SK-N-SH (cell line): ENCODE data around the gene MAML3. TPM values are rescaled to one million over a fixed set of nuclear protein-coding genes. Genes with fewer than 3 reads are reported as not detected.
A peak's percentile ranks its signal among the peaks of the same experiment; 100 is the strongest.

ENCODE experiments used
- CTCF ChIA-PET: fragments of 300-600, 350-600 bp; formaldehyde crosslinking; extraction: SDS; loops from one replicate; lab custom pipeline; 2021; lab: Yijun Ruan, JAX
- POLR2A ChIA-PET: fragments of 350-600 bp; sonication (Branson Sonifier 250); formaldehyde crosslinking; extraction: SDS; loops from one replicate; lab custom pipeline; 2020; ENCODE audit warnings: antibody characterized with exemption, inconsistent platforms; lab: Yijun Ruan, JAX
- DNase-seq: peaks from one replicate; pipeline ENCODE4 v3.0.0; 2012
- H2AFZ ChIP-seq: fragments of 200-600 bp; sonication (generic); 2 replicates; pipeline ENCODE4 v1.8.1; 2016; ENCODE audit warnings: antibody characterized with exemption, mild to moderate bottlenecking, low read depth
- H3F3A ChIP-seq: fragments of 200-600 bp; sonication (generic); replicated peaks from 2 replicates; pipeline ENCODE3; 2016; ENCODE audit warnings: antibody characterized with exemption, mild to moderate bottlenecking; ENCODE audit not compliant: insufficient read depth
- H3K27ac ChIP-seq, 2 experiments: fragments of 200-500 bp in 1 of 2; fragments of 200-600 bp in 1 of 2; sonication (Bioruptor generic) in 1 of 2; sonication (generic), shearing (Covaris generic) in 1 of 2; 2 replicates each; pipeline versions ENCODE4 v1.5.1 to v1.6.1; 2014 to 2016; ENCODE audit warnings: low read depth in 2 of 2, inconsistent platforms in 1 of 2, low read length in 1 of 2, mild to moderate bottlenecking in 1 of 2, mixed read lengths in 1 of 2
- H3K27me3 ChIP-seq: fragments of 200-600 bp; sonication (generic), shearing (Covaris generic); 2 replicates; pipeline ENCODE4 v1.6.1; 2016; ENCODE audit warnings: mixed run types; ENCODE audit not compliant: insufficient read depth
- H3K36me3 ChIP-seq, 2 experiments: fragments of 200-500 bp in 1 of 2; fragments of 200-600 bp in 1 of 2; sonication (Bioruptor generic) in 1 of 2; sonication (generic) in 1 of 2; replicated peaks in 1 of 2; 2 replicates each; pipeline versions ENCODE3 to v1.5.1; 2014 to 2016; ENCODE audit warnings: low read length in 1 of 2, mild to moderate bottlenecking in 1 of 2; ENCODE audit not compliant: insufficient read depth in 2 of 2, control insufficient read depth in 1 of 2
- H3K4me1 ChIP-seq, 2 experiments: fragments of 200-500 bp in 1 of 2; fragments of 200-600 bp in 1 of 2; sonication (Bioruptor generic) in 1 of 2; sonication (generic), shearing (Covaris generic) in 1 of 2; 2 replicates each; pipeline versions ENCODE4 v1.5.1 to v1.6.1; 2014 to 2016; ENCODE audit warnings: low read depth in 1 of 2, low read length in 1 of 2, mixed run types in 1 of 2; ENCODE audit not compliant: insufficient read depth in 2 of 2, control insufficient read depth in 1 of 2
- H3K4me2 ChIP-seq: fragments of 200-600 bp; sonication (generic), shearing (Covaris generic); 2 replicates; pipeline ENCODE4 v1.6.1; 2017; ENCODE audit warnings: mixed run types
- H3K4me3 ChIP-seq, 2 experiments: fragments of 200-500 bp in 1 of 2; fragments of 200-600 bp in 1 of 2; sonication (Bioruptor generic) in 1 of 2; sonication (generic), shearing (Covaris generic) in 1 of 2; 2 replicates each; pipeline versions ENCODE4 v1.5.1 to v1.8.1; 2014 to 2016; ENCODE audit warnings: low read depth in 2 of 2, inconsistent platforms in 1 of 2, low read length in 1 of 2, mild to moderate bottlenecking in 1 of 2, mixed read lengths in 1 of 2, moderate library complexity in 1 of 2
- H3K79me2 ChIP-seq: fragments of 200-600 bp; sonication (generic); 2 replicates; pipeline ENCODE4 v1.8.1; 2017; ENCODE audit warnings: mild to moderate bottlenecking; ENCODE audit not compliant: insufficient read depth
- H3K9ac ChIP-seq: fragments of 200-600 bp; sonication (generic); 2 replicates; pipeline ENCODE4 v1.6.1; 2017; ENCODE audit warnings: mixed run types
- H3K9me2 ChIP-seq: fragments of 200-600 bp; sonication (generic); 2 replicates; pipeline ENCODE4 v1.6.1; 2017; ENCODE audit warnings: mixed run types
- H3K9me3 ChIP-seq: fragments of 200-600 bp; sonication (generic); 2 replicates; pipeline ENCODE4 v1.6.1; 2017; ENCODE audit warnings: mixed run types, mild to moderate bottlenecking, moderate library complexity
- H4K20me1 ChIP-seq: fragments of 200-600 bp; sonication (generic); 2 replicates; pipeline ENCODE4 v1.6.1; 2017; ENCODE audit warnings: mild to moderate bottlenecking, mixed run types; ENCODE audit not compliant: insufficient read depth
- CHD2 ChIP-seq: fragments of 150-350 bp; IDR thresholded peaks from 2 replicates; pipeline ENCODE4 v1.6.1; 2018; ENCODE audit warnings: low read length; ENCODE audit not compliant: partially characterized antibody
- EP300 ChIP-seq, 2 experiments: IDR thresholded peaks; 2 replicates each; pipeline versions ENCODE4 v1.4.0 to v1.6.1; 2012; ENCODE audit warnings: borderline replicate concordance in 1 of 2, low read depth in 1 of 2, low read length in 1 of 2
- EZH2phosphoT487 ChIP-seq: fragments of 200-600 bp; sonication (generic); IDR thresholded peaks from 2 replicates; pipeline ENCODE4 v1.6.1; 2017; ENCODE audit warnings: low read depth, mixed run types, mild to moderate bottlenecking, antibody characterized with exemption, moderate library complexity, borderline replicate concordance
- MEF2A ChIP-seq: IDR thresholded peaks from 2 replicates; pipeline ENCODE4 v1.4.0; 2012; ENCODE audit warnings: low read depth, borderline replicate concordance
- NFIC ChIP-seq: IDR thresholded peaks from 2 replicates; pipeline ENCODE4 v1.4.0; 2012; ENCODE audit warnings: borderline replicate concordance
- NRF1 ChIP-seq: IDR thresholded peaks from 2 replicates; pipeline ENCODE4 v1.6.1; 2012; ENCODE audit warnings: low read depth, mild to moderate bottlenecking, low read length
- POLR2AphosphoS5 ChIP-seq: IDR thresholded peaks from 2 replicates; pipeline ENCODE4 v1.6.1; 2012; ENCODE audit warnings: low read depth, low read length
- RAD21 ChIP-seq: IDR thresholded peaks from 2 replicates; pipeline ENCODE4 v1.6.1; 2012; ENCODE audit warnings: mild to moderate bottlenecking, low read length
- YY1 ChIP-seq: IDR thresholded peaks from 2 replicates; pipeline ENCODE4 v1.4.0; 2012; ENCODE audit warnings: low read depth, mild to moderate bottlenecking
- WGBS: methylation state at CpG from one replicate; pipeline ENCODE4 v1.1.6; 2017; ENCODE audit warnings: low lambda C conversion rate; 5-methylcytosine and 5-hydroxymethylcytosine counted together
- polyA plus RNA-seq, 3 experiments: library from polyadenylated mRNA; depleted of rRNA; stranded (reverse); fragments of >200 nt; gene quantifications; 2 replicates each; pipeline ENCODE4 v1.2.3, GENCODE V29; 2012
- TF ChIP-seq, protein P1 (sequence below): IDR thresholded peaks from 2 replicates; pipeline ENCODE4; 2012
- TF ChIP-seq, protein P2 (sequence below): fragments of 150-350 bp; IDR thresholded peaks from 2 replicates; pipeline ENCODE4 v1.6.1; 2017; ENCODE audit warnings: antibody characterized with exemption, low read length, low read depth, borderline replicate concordance
- TF ChIP-seq, protein P3 (sequence below): IDR thresholded peaks from 2 replicates; pipeline ENCODE4 v1.4.0; 2012; ENCODE audit warnings: low read depth
- TF ChIP-seq, protein P4 (sequence below): IDR thresholded peaks from 2 replicates; pipeline ENCODE4 v1.6.1; 2012; ENCODE audit warnings: mild to moderate bottlenecking, low read depth, low read length, moderate library complexity
- TF ChIP-seq, protein P5 (sequence below): fragments of 150-350 bp; IDR thresholded peaks from 2 replicates; pipeline ENCODE4 v1.6.1; 2016; ENCODE audit warnings: mild to moderate bottlenecking, low read depth, low read length
- TF ChIP-seq, protein P6 (sequence below): fragments of 200-600 bp; sonication (generic); IDR thresholded peaks from 2 replicates; pipeline ENCODE4 v1.6.1; 2017; ENCODE audit warnings: antibody characterized with exemption, mild to moderate bottlenecking, moderate library complexity

The MAML3 gene
- polyA plus RNA-seq, 1 of the 3 experiments (the other 2 are of a cell fraction): 5.3 TPM

DNA sequence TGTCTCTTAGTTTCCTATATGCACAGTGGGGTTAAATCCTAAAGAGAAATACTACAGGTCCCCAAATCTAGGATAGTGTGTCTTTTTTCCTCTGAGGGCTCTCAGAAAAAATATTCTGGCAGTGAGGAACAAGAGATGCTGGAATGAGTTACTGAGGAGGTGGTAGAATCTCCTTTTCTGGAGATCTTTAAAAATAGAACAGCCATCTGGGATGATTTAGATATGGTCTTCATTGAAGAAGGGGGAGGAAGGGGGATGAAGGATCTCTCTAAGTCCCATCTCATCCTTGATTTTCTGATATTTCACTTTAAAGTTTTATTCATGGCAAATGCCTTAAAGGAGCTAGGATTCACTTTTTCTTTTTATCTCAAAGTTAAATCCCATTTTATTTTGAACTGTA, 235.0 kb downstream of the MAML3 start (continued):
- TF ChIP-seq EP300 (IDR thresholded peaks at IDR 0.05; ENCODE audit: borderline replicate concordance in 1 of 2, low read depth in 1 of 2, low read length in 1 of 2) (no peak), EZH2phosphoT487 (no peak), YY1 (no peak), RAD21 (no peak), NFIC (no peak)
- TF ChIP-seq, protein P1, sequence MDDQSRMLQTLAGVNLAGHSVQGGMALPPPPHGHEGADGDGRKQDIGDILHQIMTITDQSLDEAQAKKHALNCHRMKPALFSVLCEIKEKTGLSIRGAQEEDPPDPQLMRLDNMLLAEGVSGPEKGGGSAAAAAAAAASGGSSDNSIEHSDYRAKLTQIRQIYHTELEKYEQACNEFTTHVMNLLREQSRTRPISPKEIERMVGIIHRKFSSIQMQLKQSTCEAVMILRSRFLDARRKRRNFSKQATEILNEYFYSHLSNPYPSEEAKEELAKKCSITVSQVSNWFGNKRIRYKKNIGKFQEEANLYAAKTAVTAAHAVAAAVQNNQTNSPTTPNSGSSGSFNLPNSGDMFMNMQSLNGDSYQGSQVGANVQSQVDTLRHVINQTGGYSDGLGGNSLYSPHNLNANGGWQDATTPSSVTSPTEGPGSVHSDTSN: 0 out of 2 replicates have a peak, but pooled peaks have one; percentile 6
- TF ChIP-seq, protein P2, sequence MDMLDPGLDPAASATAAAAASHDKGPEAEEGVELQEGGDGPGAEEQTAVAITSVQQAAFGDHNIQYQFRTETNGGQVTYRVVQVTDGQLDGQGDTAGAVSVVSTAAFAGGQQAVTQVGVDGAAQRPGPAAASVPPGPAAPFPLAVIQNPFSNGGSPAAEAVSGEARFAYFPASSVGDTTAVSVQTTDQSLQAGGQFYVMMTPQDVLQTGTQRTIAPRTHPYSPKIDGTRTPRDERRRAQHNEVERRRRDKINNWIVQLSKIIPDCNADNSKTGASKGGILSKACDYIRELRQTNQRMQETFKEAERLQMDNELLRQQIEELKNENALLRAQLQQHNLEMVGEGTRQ: no peak
- TF ChIP-seq, protein P3, sequence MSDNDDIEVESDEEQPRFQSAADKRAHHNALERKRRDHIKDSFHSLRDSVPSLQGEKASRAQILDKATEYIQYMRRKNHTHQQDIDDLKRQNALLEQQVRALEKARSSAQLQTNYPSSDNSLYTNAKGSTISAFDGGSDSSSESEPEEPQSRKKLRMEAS: no peak
- TF ChIP-seq, all 33 proteins: peak for 5

DNA sequence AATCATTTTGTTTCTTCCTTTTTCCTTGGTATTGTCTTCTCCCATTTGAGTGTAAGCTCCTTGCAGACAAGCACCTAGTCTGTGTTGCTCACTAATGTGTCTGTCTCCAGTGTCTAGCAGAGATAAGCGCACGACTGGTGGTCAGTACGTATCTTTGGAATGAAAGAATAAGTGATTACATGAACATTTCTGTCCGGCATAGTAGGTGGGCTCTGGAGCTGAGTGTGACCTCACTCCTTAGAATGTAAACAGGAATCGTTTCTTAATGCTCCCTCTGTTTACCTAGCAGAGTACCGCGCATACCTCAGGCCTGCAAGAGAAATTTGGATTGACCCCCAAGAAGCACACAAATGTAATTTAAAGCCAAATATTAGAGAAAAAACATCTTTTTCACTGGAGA, 235.4 kb downstream of the MAML3 start:
- Histone ChIP-seq H3K4me2 (peak overlapping the region; percentile 40; the same call in 1 of the 2 replicates), H3K27me3 (no peaks in the 10 kb centered on the region), H3K79me2 (no peaks in the 10 kb centered on the region), H2AFZ (no peak overlapping the region), H3K9ac (peak overlapping the region; percentile 10; the same call in 1 of the 2 replicates), H3K27ac (peak overlapping the region; percentile 78 to 90), H3K9me2 (no peaks in the 10 kb centered on the region), H3K4me1 (peaks cover 44 to 75% of the 10 kb centered on the region in 2 experiments), H4K20me1 (no peaks in the 10 kb centered on the region), H3K4me3 (no peak overlapping the region), H3K9me3 (no peaks in the 10 kb centered on the region), H3K36me3 (no peaks in the 10 kb centered on the region), H3F3A (peaks cover 10% of the 10 kb centered on the region)
- WGBS: 92% methylated on average over 7 of the region's 7 CpGs
- CTCF ChIA-PET: interaction anchor here (1.0 kb wide), 1 partner anchor 12 kb away, joined by 3 read pairs; no protein-coding TSS in a partner anchor
- POLR2A ChIA-PET: no interaction called here
- TF ChIP-seq, protein P4, sequence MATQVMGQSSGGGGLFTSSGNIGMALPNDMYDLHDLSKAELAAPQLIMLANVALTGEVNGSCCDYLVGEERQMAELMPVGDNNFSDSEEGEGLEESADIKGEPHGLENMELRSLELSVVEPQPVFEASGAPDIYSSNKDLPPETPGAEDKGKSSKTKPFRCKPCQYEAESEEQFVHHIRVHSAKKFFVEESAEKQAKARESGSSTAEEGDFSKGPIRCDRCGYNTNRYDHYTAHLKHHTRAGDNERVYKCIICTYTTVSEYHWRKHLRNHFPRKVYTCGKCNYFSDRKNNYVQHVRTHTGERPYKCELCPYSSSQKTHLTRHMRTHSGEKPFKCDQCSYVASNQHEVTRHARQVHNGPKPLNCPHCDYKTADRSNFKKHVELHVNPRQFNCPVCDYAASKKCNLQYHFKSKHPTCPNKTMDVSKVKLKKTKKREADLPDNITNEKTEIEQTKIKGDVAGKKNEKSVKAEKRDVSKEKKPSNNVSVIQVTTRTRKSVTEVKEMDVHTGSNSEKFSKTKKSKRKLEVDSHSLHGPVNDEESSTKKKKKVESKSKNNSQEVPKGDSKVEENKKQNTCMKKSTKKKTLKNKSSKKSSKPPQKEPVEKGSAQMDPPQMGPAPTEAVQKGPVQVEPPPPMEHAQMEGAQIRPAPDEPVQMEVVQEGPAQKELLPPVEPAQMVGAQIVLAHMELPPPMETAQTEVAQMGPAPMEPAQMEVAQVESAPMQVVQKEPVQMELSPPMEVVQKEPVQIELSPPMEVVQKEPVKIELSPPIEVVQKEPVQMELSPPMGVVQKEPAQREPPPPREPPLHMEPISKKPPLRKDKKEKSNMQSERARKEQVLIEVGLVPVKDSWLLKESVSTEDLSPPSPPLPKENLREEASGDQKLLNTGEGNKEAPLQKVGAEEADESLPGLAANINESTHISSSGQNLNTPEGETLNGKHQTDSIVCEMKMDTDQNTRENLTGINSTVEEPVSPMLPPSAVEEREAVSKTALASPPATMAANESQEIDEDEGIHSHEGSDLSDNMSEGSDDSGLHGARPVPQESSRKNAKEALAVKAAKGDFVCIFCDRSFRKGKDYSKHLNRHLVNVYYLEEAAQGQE: no peak
- TF ChIP-seq POLR2AphosphoS5 (no peak), NRF1 (no peak), MEF2A (no peak), CHD2 (no peak)
- TF ChIP-seq, protein P5, sequence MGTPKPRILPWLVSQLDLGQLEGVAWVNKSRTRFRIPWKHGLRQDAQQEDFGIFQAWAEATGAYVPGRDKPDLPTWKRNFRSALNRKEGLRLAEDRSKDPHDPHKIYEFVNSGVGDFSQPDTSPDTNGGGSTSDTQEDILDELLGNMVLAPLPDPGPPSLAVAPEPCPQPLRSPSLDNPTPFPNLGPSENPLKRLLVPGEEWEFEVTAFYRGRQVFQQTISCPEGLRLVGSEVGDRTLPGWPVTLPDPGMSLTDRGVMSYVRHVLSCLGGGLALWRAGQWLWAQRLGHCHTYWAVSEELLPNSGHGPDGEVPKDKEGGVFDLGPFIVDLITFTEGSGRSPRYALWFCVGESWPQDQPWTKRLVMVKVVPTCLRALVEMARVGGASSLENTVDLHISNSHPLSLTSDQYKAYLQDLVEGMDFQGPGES: no peak
- TF ChIP-seq, protein P1: no peak
- TF ChIP-seq, protein P6, sequence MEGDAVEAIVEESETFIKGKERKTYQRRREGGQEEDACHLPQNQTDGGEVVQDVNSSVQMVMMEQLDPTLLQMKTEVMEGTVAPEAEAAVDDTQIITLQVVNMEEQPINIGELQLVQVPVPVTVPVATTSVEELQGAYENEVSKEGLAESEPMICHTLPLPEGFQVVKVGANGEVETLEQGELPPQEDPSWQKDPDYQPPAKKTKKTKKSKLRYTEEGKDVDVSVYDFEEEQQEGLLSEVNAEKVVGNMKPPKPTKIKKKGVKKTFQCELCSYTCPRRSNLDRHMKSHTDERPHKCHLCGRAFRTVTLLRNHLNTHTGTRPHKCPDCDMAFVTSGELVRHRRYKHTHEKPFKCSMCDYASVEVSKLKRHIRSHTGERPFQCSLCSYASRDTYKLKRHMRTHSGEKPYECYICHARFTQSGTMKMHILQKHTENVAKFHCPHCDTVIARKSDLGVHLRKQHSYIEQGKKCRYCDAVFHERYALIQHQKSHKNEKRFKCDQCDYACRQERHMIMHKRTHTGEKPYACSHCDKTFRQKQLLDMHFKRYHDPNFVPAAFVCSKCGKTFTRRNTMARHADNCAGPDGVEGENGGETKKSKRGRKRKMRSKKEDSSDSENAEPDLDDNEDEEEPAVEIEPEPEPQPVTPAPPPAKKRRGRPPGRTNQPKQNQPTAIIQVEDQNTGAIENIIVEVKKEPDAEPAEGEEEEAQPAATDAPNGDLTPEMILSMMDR: no peak
- no peak for DNase-seq
